Calu3 (cell line): ENCODE data around the gene NECTIN1. TPM values are rescaled to one million over a fixed set of nuclear protein-coding genes. Genes with fewer than 3 reads are reported as not detected.

Experiments used
- BruUV-seq: library from RNA; stranded (reverse); fragments of 400-500 nt; replicated peaks from 2 replicates; lab custom pipeline; 2021; lab: Mats Ljungman, UMichigan
- CTCF ChIA-PET: fragments of 300-600 bp; sonication (Branson Sonifier 250); formaldehyde crosslinking; loops from one replicate; lab custom pipeline; 2022; ENCODE audit warnings: antibody characterized with exemption; lab: Charles Lee
- DNase-seq: peaks from one replicate; pipeline ENCODE4 v3.0.0; 2022
- H3K27ac Mint-ChIP-seq: one replicate; pipeline ENCODE4 v1.8.0; 2022; ENCODE audit warnings: mixed read lengths; ENCODE audit not compliant: unreplicated experiment
- H3K27me3 Mint-ChIP-seq: one replicate; pipeline ENCODE4 v1.8.0; 2022; ENCODE audit warnings: mixed read lengths; ENCODE audit not compliant: unreplicated experiment
- H3K36me3 Mint-ChIP-seq: one replicate; pipeline ENCODE4 v1.8.0; 2022; ENCODE audit warnings: mild to moderate bottlenecking, moderate library complexity, mixed read lengths; ENCODE audit not compliant: insufficient read depth, unreplicated experiment
- H3K4me1 Mint-ChIP-seq: one replicate; pipeline ENCODE4 v1.8.0; 2022; ENCODE audit warnings: mild to moderate bottlenecking, low read depth, mixed read lengths; ENCODE audit not compliant: unreplicated experiment
- H3K4me3 Mint-ChIP-seq: one replicate; pipeline ENCODE4 v1.8.0; 2022; ENCODE audit warnings: mild to moderate bottlenecking, low read depth, moderate library complexity, mixed read lengths; ENCODE audit not compliant: unreplicated experiment
- H3K9me3 Mint-ChIP-seq: one replicate; pipeline ENCODE4 v1.8.0; 2022; ENCODE audit warnings: low read depth, mixed read lengths; ENCODE audit not compliant: unreplicated experiment
- CTCF ChIP-seq: fragments of 200-600 bp; IDR thresholded peaks from one replicate; pipeline ENCODE4 v1.8.0; 2022; ENCODE audit warnings: antibody characterized with exemption; ENCODE audit not compliant: unreplicated experiment
- intact Hi-C: fragments of 100-400 bp; cut with micrococcal nuclease; formaldehyde crosslinking; loops from one replicate; pipeline ENCODE4 v1.10.0; 2022; ENCODE audit not compliant: unreplicated experiment
- total RNA-seq: library from RNA; stranded (reverse); gene quantifications from 2 replicates; pipeline ENCODE4 v1.2.3, GENCODE V29; 2022

NECTIN1 gene
- total RNA-seq, 1 experiment from 2014 or later, result 22.1 TPM

- BruUV-seq, result no TSS peak
- Mint-ChIP-seq H3K27me3 (peaks cover 46% of the 10 kb centered on the region), H3K27ac (no peak overlapping the region), H3K36me3 (no peaks in the 10 kb centered on the region), H3K4me1 (no peaks in the 10 kb centered on the region), H3K4me3 (no peak overlapping the region), H3K9me3 (no peaks in the 10 kb centered on the region)
- TF ChIP-seq CTCF, result no peak
- no peak for DNase-seq
- intact Hi-C loops, result no loop called here
- CTCF ChIA-PET, result no interaction called here
Measured at GRCh38 chr11:119772076-119772475, 43.1 kb upstream of the NECTIN1 start.

GRCh38 chr11:119771172-119771770 is 42.3 kb upstream of the NECTIN1 start:
- Mint-ChIP-seq H3K4me3 (no peak overlapping the region), H3K27me3 (peaks cover 38% of the 10 kb centered on the region), H3K36me3 (no peaks in the 10 kb centered on the region), H3K4me1 (no peaks in the 10 kb centered on the region), H3K9me3 (peaks cover 4% of the 10 kb centered on the region), H3K27ac (no peak overlapping the region)
- TF ChIP-seq CTCF, result no peak
- no TSS peak for BruUV-seq
- DNase-seq, result no peak
- intact Hi-C loops, result no loop called here
- CTCF ChIA-PET, result no interaction called here

GRCh38 chr11:119765628-119766027 is 36.6 kb upstream of the NECTIN1 start:
- DNase-seq, result no peak
- H3K4me1 Mint-ChIP-seq, result peaks cover 26% of the 10 kb centered on the region
- intact Hi-C loops, result no loop called here
- H3K36me3 Mint-ChIP-seq, result no peaks in the 10 kb centered on the region
- peaks cover 4% of the 10 kb centered on the region for H3K9me3 Mint-ChIP-seq
- no peak for TF ChIP-seq CTCF
- no TSS peak for BruUV-seq
- no peak overlapping the region for H3K27ac Mint-ChIP-seq
- H3K4me3 Mint-ChIP-seq, result no peak overlapping the region
- no peaks in the 10 kb centered on the region for H3K27me3 Mint-ChIP-seq
- CTCF ChIA-PET, result no interaction called here

- Mint-ChIP-seq H3K27ac (no peak overlapping the region), H3K4me1 (peaks cover 26% of the 10 kb centered on the region), H3K27me3 (no peaks in the 10 kb centered on the region), H3K9me3 (peaks cover 4% of the 10 kb centered on the region), H3K36me3 (no peaks in the 10 kb centered on the region), H3K4me3 (no peak overlapping the region)
- intact Hi-C loops, result no loop called here
- BruUV-seq, result no TSS peak
- DNase-seq, result peak; percentile 4
- no peak for TF ChIP-seq CTCF
- CTCF ChIA-PET, result interaction anchor here (0.6 kb wide), 2 partner anchors 272 to 1777 kb away, joined by 4 read pairs; no protein-coding TSS in a partner anchor
Measured at GRCh38 chr11:119764108-119764868, 35.3 kb upstream of the NECTIN1 start.
